SK-N-SH treated with all-trans-retinoic acid at 6 μM for 48 hours (cell line): Measurements from ENCODE around the gene PYM1.

ENCODE experiments used
- ATAC-seq: fragments of 200-7000 bp; cut with Tn5 transposase; 3 replicates; pipeline ENCODE4 v1.9.1; 2020; ENCODE audit warnings: mild to moderate bottlenecking, moderate library complexity
- ARNTL ChIP-seq: fragments of 450-650 bp; formaldehyde crosslinking; IDR thresholded peaks from 2 replicates; pipeline ENCODE4 v1.5.0; 2020; ENCODE audit warnings: low read depth, mild to moderate bottlenecking, moderate library complexity, borderline replicate concordance
- BACH2 ChIP-seq: fragments of 250-450 bp; sonication (Bioruptor Pico); IDR thresholded peaks from 2 replicates; pipeline ENCODE4 v1.9.0; 2021; ENCODE audit warnings: mild to moderate bottlenecking, borderline replicate concordance
- CSDC2 ChIP-seq: fragments of 250-450 bp; sonication (Bioruptor Pico); IDR thresholded peaks from 2 replicates; pipeline ENCODE4 v1.5.0; 2020; ENCODE audit warnings: mild to moderate bottlenecking, moderate library complexity
- ESRRG ChIP-seq: fragments of 250-450 bp; sonication (Bioruptor Pico); IDR thresholded peaks from 2 replicates; pipeline ENCODE4 v1.6.1; 2021; ENCODE audit warnings: mild to moderate bottlenecking
- GLIS3 ChIP-seq: fragments of 250-450 bp; sonication (Bioruptor Pico); IDR thresholded peaks from 2 replicates; pipeline ENCODE4 v1.5.0; 2020; ENCODE audit warnings: mild to moderate bottlenecking, moderate library complexity
- ISL1 ChIP-seq: fragments of 250-450 bp; sonication (Bioruptor Pico); IDR thresholded peaks from 2 replicates; pipeline ENCODE4 v2.1.2; 2022; ENCODE audit warnings: mild to moderate bottlenecking, moderate library complexity
- OSR1 ChIP-seq: fragments of 250-450 bp; sonication (Bioruptor Pico); IDR thresholded peaks from 2 replicates; pipeline ENCODE4 v1.8.0; 2022; ENCODE audit warnings: moderate library complexity, mild to moderate bottlenecking, inconsistent platforms
- RARB ChIP-seq: fragments of 250-450 bp; sonication (Bioruptor Pico); IDR thresholded peaks from 2 replicates; pipeline ENCODE4 v1.8.0; 2021; ENCODE audit warnings: mild to moderate bottlenecking, moderate library complexity
- SNAI2 ChIP-seq: fragments of 250-450 bp; sonication (Bioruptor Pico); IDR thresholded peaks from 2 replicates; pipeline ENCODE4 v1.5.0; 2020; ENCODE audit warnings: mild to moderate bottlenecking, moderate library complexity
- TCF4 ChIP-seq: fragments of 250-450 bp; sonication (Bioruptor Pico); IDR thresholded peaks from 2 replicates; pipeline ENCODE4 v1.8.0; 2021; ENCODE audit warnings: mild to moderate bottlenecking, moderate library complexity, borderline replicate concordance
- TOX ChIP-seq: fragments of 250-450 bp; sonication (Bioruptor Pico); IDR thresholded peaks from 2 replicates; pipeline ENCODE4 v1.8.0; 2021; ENCODE audit warnings: mild to moderate bottlenecking, moderate library complexity, borderline replicate concordance
- ZC3H10 ChIP-seq: fragments of 250-450 bp; sonication (Bioruptor Pico); IDR thresholded peaks from 2 replicates; pipeline ENCODE4 v1.5.1; 2021; ENCODE audit warnings: mild to moderate bottlenecking, moderate library complexity
- ZNF565 ChIP-seq: fragments of 450-650 bp; formaldehyde crosslinking; conservative IDR thresholded peaks from 2 replicates; pipeline ENCODE4 v1.5.0; 2020; ENCODE audit warnings: low read depth, mild to moderate bottlenecking, moderate library complexity
- ZNF70 ChIP-seq: fragments of 450-650 bp; formaldehyde crosslinking; IDR thresholded peaks from 2 replicates; pipeline ENCODE4 v1.5.0; 2020; ENCODE audit warnings: mild to moderate bottlenecking, moderate library complexity
- TF ChIP-seq, protein P1 (sequence below): fragments of 250-450 bp; sonication (Bioruptor Pico); IDR thresholded peaks from 2 replicates; pipeline ENCODE4 v1.8.0; 2021; ENCODE audit warnings: low read depth, mild to moderate bottlenecking, moderate library complexity, borderline replicate concordance
- TF ChIP-seq, protein P2 (sequence below): fragments of 250-450 bp; sonication (Bioruptor Pico); IDR thresholded peaks from 2 replicates; pipeline ENCODE4 v1.5.1; 2021; ENCODE audit warnings: mild to moderate bottlenecking, moderate library complexity
- TF ChIP-seq, protein P3 (sequence below): fragments of 250-450 bp; sonication (Bioruptor Pico); IDR thresholded peaks from 2 replicates; pipeline ENCODE4 v1.5.1; 2020; ENCODE audit warnings: low read depth, mild to moderate bottlenecking, moderate library complexity

Gene PYM1

DNA sequence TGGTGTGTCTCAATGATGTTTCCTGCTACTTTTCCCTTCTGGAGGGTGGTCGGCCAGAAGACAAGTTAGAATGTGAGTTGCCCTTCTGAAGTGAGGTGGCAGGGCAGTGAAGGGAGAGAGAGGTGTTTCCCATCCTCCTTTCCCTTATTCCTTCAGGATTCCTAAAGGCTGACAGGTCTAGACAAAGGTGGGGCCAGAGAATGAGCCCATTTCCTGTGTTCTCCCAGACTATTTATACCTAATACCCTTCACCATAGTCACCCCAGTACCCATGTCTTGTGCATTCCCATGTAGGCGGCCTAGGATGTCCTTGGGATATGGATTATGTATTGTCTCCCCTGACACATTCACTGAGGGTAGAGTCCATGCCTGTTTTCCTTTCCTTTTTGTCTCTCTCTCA is 10.3 kb upstream of the PYM1 start:
- no peak for TF ChIP-seq TOX
- no peak for TF ChIP-seq TCF4 (CRISPR knock-in tag)
- no peak for TF ChIP-seq CSDC2 (CRISPR knock-in tag)
- TF ChIP-seq BACH2 (CRISPR knock-in tag): no peak
- TF ChIP-seq ISL1 (CRISPR knock-in tag): no peak
- TF ChIP-seq ARNTL (CRISPR knock-in tag): no peak
- TF ChIP-seq, protein P1, sequence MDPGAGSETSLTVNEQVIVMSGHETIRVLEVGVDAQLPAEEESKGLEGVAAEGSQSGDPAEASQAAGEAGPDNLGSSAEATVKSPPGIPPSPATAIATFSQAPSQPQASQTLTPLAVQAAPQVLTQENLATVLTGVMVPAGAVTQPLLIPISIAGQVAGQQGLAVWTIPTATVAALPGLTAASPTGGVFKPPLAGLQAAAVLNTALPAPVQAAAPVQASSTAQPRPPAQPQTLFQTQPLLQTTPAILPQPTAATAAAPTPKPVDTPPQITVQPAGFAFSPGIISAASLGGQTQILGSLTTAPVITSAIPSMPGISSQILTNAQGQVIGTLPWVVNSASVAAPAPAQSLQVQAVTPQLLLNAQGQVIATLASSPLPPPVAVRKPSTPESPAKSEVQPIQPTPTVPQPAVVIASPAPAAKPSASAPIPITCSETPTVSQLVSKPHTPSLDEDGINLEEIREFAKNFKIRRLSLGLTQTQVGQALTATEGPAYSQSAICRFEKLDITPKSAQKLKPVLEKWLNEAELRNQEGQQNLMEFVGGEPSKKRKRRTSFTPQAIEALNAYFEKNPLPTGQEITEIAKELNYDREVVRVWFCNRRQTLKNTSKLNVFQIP (CRISPR knock-in tag): no peak
- TF ChIP-seq ESRRG (CRISPR knock-in tag): no peak
- no peak for TF ChIP-seq ZNF70 (CRISPR knock-in tag)
- TF ChIP-seq, protein P2, sequence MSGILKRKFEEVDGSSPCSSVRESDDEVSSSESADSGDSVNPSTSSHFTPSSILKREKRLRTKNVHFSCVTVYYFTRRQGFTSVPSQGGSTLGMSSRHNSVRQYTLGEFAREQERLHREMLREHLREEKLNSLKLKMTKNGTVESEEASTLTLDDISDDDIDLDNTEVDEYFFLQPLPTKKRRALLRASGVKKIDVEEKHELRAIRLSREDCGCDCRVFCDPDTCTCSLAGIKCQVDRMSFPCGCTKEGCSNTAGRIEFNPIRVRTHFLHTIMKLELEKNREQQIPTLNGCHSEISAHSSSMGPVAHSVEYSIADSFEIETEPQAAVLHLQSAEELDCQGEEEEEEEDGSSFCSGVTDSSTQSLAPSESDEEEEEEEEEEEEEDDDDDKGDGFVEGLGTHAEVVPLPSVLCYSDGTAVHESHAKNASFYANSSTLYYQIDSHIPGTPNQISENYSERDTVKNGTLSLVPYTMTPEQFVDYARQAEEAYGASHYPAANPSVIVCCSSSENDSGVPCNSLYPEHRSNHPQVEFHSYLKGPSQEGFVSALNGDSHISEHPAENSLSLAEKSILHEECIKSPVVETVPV (CRISPR knock-in tag): no peak
- TF ChIP-seq, all 23 proteins: peak for 0
- ATAC-seq: no peak

DNA sequence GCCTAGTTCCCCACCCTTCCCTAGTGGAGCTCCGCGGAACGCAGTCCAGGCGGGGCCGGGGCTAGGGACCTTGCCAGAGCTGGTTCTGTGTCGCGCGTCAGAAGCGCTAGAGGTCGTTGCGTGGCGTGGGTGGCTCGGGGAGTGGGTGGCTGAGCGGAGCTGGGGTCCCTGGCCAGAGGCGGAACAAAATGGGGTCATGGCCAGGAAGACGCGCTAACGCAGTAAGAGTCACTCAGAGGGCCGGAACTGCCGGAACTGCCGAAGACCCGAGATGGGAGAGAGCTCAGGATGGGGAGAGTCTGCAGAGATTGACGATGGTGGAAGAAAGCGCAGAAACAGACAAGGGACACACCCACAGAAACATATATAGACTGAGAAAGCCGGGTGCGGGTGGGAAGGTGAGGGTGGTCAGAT is 8.1 kb upstream of the PYM1 start:
- TF ChIP-seq, protein P1 (CRISPR knock-in tag): no peak
- no peak for TF ChIP-seq CSDC2 (CRISPR knock-in tag)
- TF ChIP-seq ZC3H10 (CRISPR knock-in tag): no peak
- no peak for TF ChIP-seq TCF4 (CRISPR knock-in tag)
- no peak for ATAC-seq

DNA sequence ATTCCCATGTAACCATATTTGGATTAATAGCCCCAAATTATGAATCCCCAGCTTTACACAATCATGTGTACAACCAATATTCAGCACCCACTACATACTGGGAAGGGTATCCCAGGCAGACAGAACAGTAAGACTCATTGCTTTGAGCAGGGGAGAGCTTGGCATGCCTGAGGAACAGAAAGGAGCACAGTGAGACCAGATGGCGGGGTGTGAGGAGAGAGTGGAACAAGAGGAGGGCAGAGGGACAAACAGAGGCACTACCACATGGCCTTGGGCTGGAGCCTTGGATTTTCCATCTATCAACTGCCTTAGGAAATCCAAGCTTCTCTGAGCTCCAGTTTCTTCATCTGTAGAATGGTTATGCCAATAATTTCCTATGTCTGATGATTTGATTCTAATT is 7.1 kb upstream of the PYM1 start:
- ATAC-seq: no peak
- TF ChIP-seq ISL1 (CRISPR knock-in tag) (no peak), ARNTL (CRISPR knock-in tag) (no peak), ZNF70 (CRISPR knock-in tag) (no peak), OSR1 (CRISPR knock-in tag) (no peak), GLIS3 (CRISPR knock-in tag) (no peak), ZNF565 (CRISPR knock-in tag) (no peak), RARB (CRISPR knock-in tag) (no peak), SNAI2 (no peak), ZC3H10 (CRISPR knock-in tag) (no peak), TOX (no peak)
- TF ChIP-seq, protein P2 (CRISPR knock-in tag): no peak
- TF ChIP-seq, protein P3, sequence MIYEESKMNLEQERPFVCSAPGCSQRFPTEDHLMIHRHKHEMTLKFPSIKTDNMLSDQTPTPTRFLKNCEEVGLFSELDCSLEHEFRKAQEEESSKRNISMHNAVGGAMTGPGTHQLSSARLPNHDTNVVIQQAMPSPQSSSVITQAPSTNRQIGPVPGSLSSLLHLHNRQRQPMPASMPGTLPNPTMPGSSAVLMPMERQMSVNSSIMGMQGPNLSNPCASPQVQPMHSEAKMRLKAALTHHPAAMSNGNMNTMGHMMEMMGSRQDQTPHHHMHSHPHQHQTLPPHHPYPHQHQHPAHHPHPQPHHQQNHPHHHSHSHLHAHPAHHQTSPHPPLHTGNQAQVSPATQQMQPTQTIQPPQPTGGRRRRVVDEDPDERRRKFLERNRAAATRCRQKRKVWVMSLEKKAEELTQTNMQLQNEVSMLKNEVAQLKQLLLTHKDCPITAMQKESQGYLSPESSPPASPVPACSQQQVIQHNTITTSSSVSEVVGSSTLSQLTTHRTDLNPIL (CRISPR knock-in tag): no peak

DNA sequence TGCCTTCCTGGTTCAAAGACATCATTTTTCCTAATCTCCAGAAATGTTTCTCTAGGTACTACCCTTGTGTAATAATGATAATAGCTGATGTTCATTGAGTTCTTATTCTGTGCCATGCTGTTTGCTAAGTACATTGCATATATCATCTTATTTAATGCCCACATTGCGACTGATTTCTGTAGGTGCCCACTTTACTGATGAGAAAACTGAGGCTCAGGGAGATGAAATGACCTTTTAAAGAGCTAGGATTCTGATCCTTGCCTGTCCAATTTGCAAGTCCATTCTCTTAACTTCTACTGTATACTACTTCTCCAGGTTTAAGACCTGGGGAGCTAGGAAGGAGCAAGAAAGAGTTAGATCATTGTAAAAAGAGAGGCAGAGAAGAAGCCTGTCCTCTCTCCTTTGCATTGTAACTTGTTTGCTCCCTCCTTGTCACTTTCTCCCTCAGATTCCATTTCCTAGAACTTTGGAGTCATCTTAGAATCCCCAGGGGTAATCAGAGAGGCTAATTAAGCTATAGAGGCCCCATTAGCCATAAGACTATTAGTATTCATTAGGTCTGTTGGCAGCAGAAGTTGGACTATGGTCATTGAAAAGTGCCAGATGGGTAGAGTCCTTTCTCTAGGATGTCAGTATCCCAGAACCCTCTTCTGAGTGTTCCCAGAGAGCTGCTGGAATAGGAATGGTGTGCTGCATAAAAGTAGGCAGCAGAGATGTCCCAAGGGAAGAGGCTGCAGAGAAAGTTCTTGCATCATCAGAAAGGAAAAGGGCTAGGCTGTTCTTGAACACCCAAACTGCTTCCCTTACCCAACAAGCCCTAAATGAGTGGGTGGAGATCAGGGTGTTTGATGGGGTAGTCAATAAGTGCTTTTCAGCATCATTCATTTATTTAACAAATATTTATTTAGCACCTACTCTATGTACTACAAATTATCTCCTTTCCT is 6.4 kb upstream of the PYM1 start:
- no peak for ATAC-seq
- TF ChIP-seq GLIS3 (CRISPR knock-in tag): no peak
- TF ChIP-seq TCF4 (CRISPR knock-in tag): no peak
- no peak for TF ChIP-seq ZC3H10 (CRISPR knock-in tag)
- TF ChIP-seq, protein P3 (CRISPR knock-in tag): no peak
- no peak for TF ChIP-seq ARNTL (CRISPR knock-in tag)
